Measurements from ENCODE around the gene TDRD1. TPM values are rescaled to one million over a fixed set of nuclear protein-coding genes. Genes with fewer than 3 reads are reported as not detected.
"Not testable (repeated sequence)": the region's sequence is repeated elsewhere in the genome, so short reads cannot be mapped to it uniquely, and the experiment has no call there.

The TDRD1 gene
- total and polyA plus RNA-seq, 2 donors (not counting 3 experiments of a cell fraction or from before 2014, with no cell fraction given): not detected

DNA sequence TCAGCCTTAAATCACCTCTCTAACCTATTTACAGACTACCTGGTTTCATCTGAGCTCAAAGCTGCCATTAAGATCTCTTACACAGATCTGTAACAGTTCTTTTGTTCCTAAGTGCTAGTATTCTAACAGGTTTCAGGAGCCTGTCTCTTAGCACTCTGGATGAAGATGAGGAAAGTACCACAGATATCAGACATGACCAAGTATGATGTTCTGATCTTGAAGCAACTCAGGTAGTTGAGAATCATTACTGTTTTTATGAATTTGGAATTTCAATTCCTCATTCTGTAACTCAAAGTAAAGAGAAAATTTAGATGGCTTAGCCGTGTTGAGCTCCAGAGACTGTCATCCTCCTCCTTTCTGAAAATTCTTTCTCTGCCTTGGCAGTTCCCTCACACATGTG, 36.0 kb upstream of the TDRD1 start:
- no peaks in the 10 kb centered on the region for H3K9me3 ChIP-seq (replicated peaks; ENCODE audit: control insufficient read depth, insufficient read depth, low read length)
- H3K79me2 ChIP-seq (ENCODE audit: control insufficient read depth, insufficient read depth, low read length): no peaks in the 10 kb centered on the region
- H3K36me3 ChIP-seq (ENCODE audit: control insufficient read depth in 2 of 2, extremely low read depth in 1 of 2, insufficient read depth in 2 of 2, low read length in 2 of 2): peaks cover 4 to 6% of the 10 kb centered on the region in 2 experiments
- H3K4me2 ChIP-seq (ENCODE audit: insufficient read depth, low read length): no peak overlapping the region
- no peaks in the 10 kb centered on the region for H4K20me1 ChIP-seq (replicated peaks; ENCODE audit: control insufficient read depth, extremely low read depth, insufficient read depth, low read length)
- no peak overlapping the region for H3K9ac ChIP-seq (replicated peaks; ENCODE audit: extremely low read depth, insufficient read depth, low read length)
- no peaks in the 10 kb centered on the region for H3K9me1 ChIP-seq (replicated peaks; ENCODE audit: control insufficient read depth, extremely low read depth, insufficient read depth, low read length)
- H3K4me3 ChIP-seq (replicated peaks in 1 of 3; ENCODE audit: insufficient read depth in 1 of 3, low read depth in 1 of 3, low read length in 3 of 3): no peak overlapping the region
- DNase-seq (ENCODE audit: low read depth, low spot score) (no peak), FAIRE-seq (no peak)
- no peak overlapping the region for H3K27ac ChIP-seq (ENCODE audit: insufficient read depth, low read depth, low read length)
- intact Hi-C loops (cut with micrococcal nuclease): no loop called here
- POLR2A ChIA-PET: no interaction called here
- H3K27me3 ChIP-seq (ENCODE audit: control insufficient read depth in 2 of 2, insufficient read depth in 2 of 2, low read length in 2 of 2): no peaks in the 10 kb centered on the region
- dilution Hi-C loops (cut with MboI; ENCODE audit: extremely low pct_ligation_motif_present, low sequenced_read_pairs): no loop called here
- peaks cover 6% of the 10 kb centered on the region for H3K4me1 ChIP-seq (ENCODE audit: control insufficient read depth, extremely low read depth, insufficient read depth, low read length)
- BruUV-seq (replicated peaks): no TSS peak
- no peak overlapping the region for H2AFZ ChIP-seq (ENCODE audit: low read depth, low read length)
- TF ChIP-seq, protein P1, sequence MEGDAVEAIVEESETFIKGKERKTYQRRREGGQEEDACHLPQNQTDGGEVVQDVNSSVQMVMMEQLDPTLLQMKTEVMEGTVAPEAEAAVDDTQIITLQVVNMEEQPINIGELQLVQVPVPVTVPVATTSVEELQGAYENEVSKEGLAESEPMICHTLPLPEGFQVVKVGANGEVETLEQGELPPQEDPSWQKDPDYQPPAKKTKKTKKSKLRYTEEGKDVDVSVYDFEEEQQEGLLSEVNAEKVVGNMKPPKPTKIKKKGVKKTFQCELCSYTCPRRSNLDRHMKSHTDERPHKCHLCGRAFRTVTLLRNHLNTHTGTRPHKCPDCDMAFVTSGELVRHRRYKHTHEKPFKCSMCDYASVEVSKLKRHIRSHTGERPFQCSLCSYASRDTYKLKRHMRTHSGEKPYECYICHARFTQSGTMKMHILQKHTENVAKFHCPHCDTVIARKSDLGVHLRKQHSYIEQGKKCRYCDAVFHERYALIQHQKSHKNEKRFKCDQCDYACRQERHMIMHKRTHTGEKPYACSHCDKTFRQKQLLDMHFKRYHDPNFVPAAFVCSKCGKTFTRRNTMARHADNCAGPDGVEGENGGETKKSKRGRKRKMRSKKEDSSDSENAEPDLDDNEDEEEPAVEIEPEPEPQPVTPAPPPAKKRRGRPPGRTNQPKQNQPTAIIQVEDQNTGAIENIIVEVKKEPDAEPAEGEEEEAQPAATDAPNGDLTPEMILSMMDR (IDR thresholded peaks at IDR 0.05; ENCODE audit: extremely low read depth in 1 of 2, insufficient read depth in 1 of 2, low read depth in 1 of 2, low read length in 2 of 2): no peak
- no peak for TF ChIP-seq EZH2 (IDR thresholded peaks at IDR 0.05; ENCODE audit: borderline replicate concordance, low read depth, low read length, severe bottlenecking)
- no peak for TF ChIP-seq GATA2 (IDR thresholded peaks at IDR 0.05; ENCODE audit: insufficient read depth, insufficient read length, low read depth, low read length)
- TF ChIP-seq POLR2AphosphoS5 (IDR thresholded peaks at IDR 0.05; ENCODE audit: insufficient read depth, low read depth, low read length): no peak
- TF ChIP-seq MYC (IDR thresholded peaks at IDR 0.05; ENCODE audit: low read depth, low read length): no peak
- no peak for TF ChIP-seq JUN (IDR thresholded peaks at IDR 0.05; ENCODE audit: borderline replicate concordance, insufficient read depth, insufficient read length, low read depth)
- TF ChIP-seq, protein P2, sequence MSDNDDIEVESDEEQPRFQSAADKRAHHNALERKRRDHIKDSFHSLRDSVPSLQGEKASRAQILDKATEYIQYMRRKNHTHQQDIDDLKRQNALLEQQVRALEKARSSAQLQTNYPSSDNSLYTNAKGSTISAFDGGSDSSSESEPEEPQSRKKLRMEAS (IDR thresholded peaks at IDR 0.05; ENCODE audit: insufficient read depth, insufficient read length): no peak
- no peak for TF ChIP-seq FOS (IDR thresholded peaks at IDR 0.05; ENCODE audit: borderline replicate concordance, insufficient read depth, low read length)
- TF ChIP-seq POLR2A (IDR thresholded peaks at IDR 0.05; ENCODE audit: low read depth, low read length): no peak
- CTCF ChIA-PET: no interaction called here

DNA sequence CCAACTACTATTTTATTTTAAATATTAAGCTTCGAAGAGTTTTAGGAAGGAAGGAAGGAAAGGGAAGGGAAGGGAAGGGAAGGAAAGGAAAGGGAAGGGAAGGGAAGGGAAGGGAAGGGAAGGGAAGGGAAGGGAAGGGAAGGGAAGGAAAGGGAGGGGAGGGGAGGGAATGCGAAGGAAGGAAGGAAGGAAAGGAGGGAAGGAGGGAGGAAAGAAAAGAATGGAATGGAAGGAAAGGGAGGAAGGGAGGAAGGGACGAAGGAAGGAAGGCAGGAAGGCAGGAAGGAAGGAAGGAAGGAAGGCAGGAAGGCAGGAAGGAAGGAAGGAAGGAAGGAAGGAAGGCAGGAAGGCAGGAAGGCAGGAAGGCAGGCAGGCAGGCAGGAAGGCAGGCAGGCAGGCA, 29.7 kb upstream of the TDRD1 start:
- CTCF ChIA-PET; BruUV-seq (replicated peaks): not testable (repeated sequence)

More for the DNA sequence above, 29.7 kb upstream of the TDRD1 start:
- H3K4me2 ChIP-seq (ENCODE audit: insufficient read depth, low read length); intact Hi-C loops (cut with micrococcal nuclease); H3K27me3 ChIP-seq (ENCODE audit: control insufficient read depth in 2 of 2, insufficient read depth in 2 of 2, low read length in 2 of 2); H3K36me3 ChIP-seq (ENCODE audit: control insufficient read depth in 2 of 2, extremely low read depth in 1 of 2, insufficient read depth in 2 of 2, low read length in 2 of 2); H3K9me1 ChIP-seq (replicated peaks; ENCODE audit: control insufficient read depth, extremely low read depth, insufficient read depth, low read length); DNase-seq (ENCODE audit: low read depth, low spot score); H3K4me1 ChIP-seq (ENCODE audit: control insufficient read depth, extremely low read depth, insufficient read depth, low read length); H3K9me3 ChIP-seq (replicated peaks; ENCODE audit: control insufficient read depth, insufficient read depth, low read length); dilution Hi-C loops (cut with MboI; ENCODE audit: extremely low pct_ligation_motif_present, low sequenced_read_pairs); FAIRE-seq; H3K4me3 ChIP-seq (replicated peaks in 1 of 3; ENCODE audit: insufficient read depth in 1 of 3, low read depth in 1 of 3, low read length in 3 of 3); H3K9ac ChIP-seq (replicated peaks; ENCODE audit: extremely low read depth, insufficient read depth, low read length); POLR2A ChIA-PET; H4K20me1 ChIP-seq (replicated peaks; ENCODE audit: control insufficient read depth, extremely low read depth, insufficient read depth, low read length); H2AFZ ChIP-seq (ENCODE audit: low read depth, low read length); H3K79me2 ChIP-seq (ENCODE audit: control insufficient read depth, insufficient read depth, low read length); H3K27ac ChIP-seq (ENCODE audit: insufficient read depth, low read depth, low read length): not testable (repeated sequence)
